GM12878 (cell line): Measurements from ENCODE around the gene FAM81A. TPM values are rescaled to one million over a fixed set of nuclear protein-coding genes. Genes with fewer than 3 reads are reported as not detected.
A peak's percentile ranks its signal among the peaks of the same experiment; 100 is the strongest.

Source experiments
- BRCA1 ChIP-seq: IDR thresholded peaks from 2 replicates; pipeline ENCODE4 v1.6.1; 2011; ENCODE audit warnings: low read depth, low read length, improper control_type of control experiment
- CHD2 ChIP-seq: IDR thresholded peaks from 2 replicates; pipeline ENCODE4 v1.6.1; 2011; ENCODE audit warnings: low read depth, low read length, improper control_type of control experiment, borderline replicate concordance
- EED ChIP-seq: sonication (generic); IDR thresholded peaks from 2 replicates; pipeline ENCODE4 v1.6.1; 2016; ENCODE audit warnings: antibody characterized with exemption, low read depth
- HDAC6 ChIP-seq: fragments of 200-600 bp; sonication (generic); IDR thresholded peaks from one replicate; pipeline ENCODE4 v1.8.0; 2017; ENCODE audit warnings: antibody characterized with exemption; ENCODE audit not compliant: unreplicated experiment
- JUNB ChIP-seq: IDR thresholded peaks from 2 replicates; pipeline ENCODE4 v1.6.1; 2016; ENCODE audit warnings: antibody characterized with exemption, mild to moderate bottlenecking
- LARP7 ChIP-seq: fragments of 450-650 bp; IDR thresholded peaks from 2 replicates; pipeline ENCODE4 v1.6.1; 2017; ENCODE audit warnings: mild to moderate bottlenecking
- NR2F1 ChIP-seq: fragments of 450-650 bp; conservative IDR thresholded peaks from 2 replicates; pipeline ENCODE4 v1.6.1; 2017; ENCODE audit warnings: mild to moderate bottlenecking
- POLR2AphosphoS5 ChIP-seq: IDR thresholded peaks from 2 replicates; pipeline ENCODE4 v1.6.1; 2011; ENCODE audit warnings: mild to moderate bottlenecking, low read length, inconsistent platforms
- SPI1 ChIP-seq: IDR thresholded peaks from 2 replicates; pipeline ENCODE4 v1.6.1; 2011; ENCODE audit warnings: low read depth, mild to moderate bottlenecking, low read length, moderate library complexity, borderline replicate concordance; ENCODE audit not compliant: insufficient read depth
- SREBF1 ChIP-seq: IDR thresholded peaks from 2 replicates; pipeline ENCODE4 v1.6.1; 2012; ENCODE audit warnings: mild to moderate bottlenecking, low read length
- STAT1 ChIP-seq: fragments of 450-650 bp; conservative IDR thresholded peaks from 2 replicates; pipeline ENCODE4 v1.6.1; 2014; ENCODE audit warnings: antibody characterized with exemption, mild to moderate bottlenecking
- STAT3 ChIP-seq: IDR thresholded peaks from 2 replicates; pipeline ENCODE4 v1.6.1; 2011; ENCODE audit warnings: low read depth, low read length, improper control_type of control experiment
- TARDBP ChIP-seq: IDR thresholded peaks from 2 replicates; pipeline ENCODE4 v1.6.1; 2016; ENCODE audit warnings: borderline replicate concordance
- YBX1 ChIP-seq: fragments of 450-650 bp; IDR thresholded peaks from 2 replicates; pipeline ENCODE4 v1.6.1; 2016; ENCODE audit warnings: antibody characterized with exemption
- polyA plus RNA-seq, 11 experiments: library from polyadenylated mRNA; depleted of rRNA in 4 of 11; unstranded in 6 of 11; stranded (reverse) in 5 of 11; fragments of >200 nt; fragmentation: Nextera tagmentation in 4 of 11; fragmentation: Illumina TruSeq in 1 of 11; extraction: Ambion mirVana in 4 of 11; extraction: Trizol in 1 of 11; gene quantifications; 1 replicate in 1 of 11; 2 replicates in 10 of 11; pipeline versions ENCODE4 v1.2.1 to v1.2.3, GENCODE V29; 2011 to 2016; ENCODE audit warnings: inconsistent platforms in 2 of 11, missing spikeins in 2 of 11, low read depth in 1 of 11
- total RNA-seq, 4 experiments: library from RNA; depleted of rRNA in 3 of 4; stranded (reverse); fragments of >200 nt in 3 of 4; fragmentation: Illumina TruSeq in 1 of 4; extraction: Trizol in 1 of 4; gene quantifications; 2 replicates each; pipeline versions ENCODE4 v1.2.1 to v1.2.3, GENCODE V29; 2013 to 2021
- TF ChIP-seq, protein P1 (sequence below): fragments of 150-350 bp; IDR thresholded peaks from 2 replicates; pipeline ENCODE4 v1.6.1; 2016; ENCODE audit warnings: low read depth, low read length
- TF ChIP-seq, protein P2 (sequence below): fragments of 450-650 bp; IDR thresholded peaks from 2 replicates; pipeline ENCODE4 v1.6.1; 2014; ENCODE audit warnings: mild to moderate bottlenecking
- TF ChIP-seq, protein P3 (sequence below): fragments of 450-650 bp; IDR thresholded peaks from 2 replicates; pipeline ENCODE4 v1.6.1; 2017; ENCODE audit warnings: mild to moderate bottlenecking, low read depth, inconsistent platforms; ENCODE audit not compliant: poor library complexity, severe bottlenecking
- TF ChIP-seq, protein P4 (sequence below): IDR thresholded peaks from 2 replicates; pipeline ENCODE4 v1.6.1; 2011; ENCODE audit warnings: borderline replicate concordance, low read depth, mild to moderate bottlenecking, moderate library complexity, low read length; ENCODE audit not compliant: insufficient read depth, poor library complexity, severe bottlenecking
- TF ChIP-seq, protein P5 (sequence below): fragments of 450-650 bp; formaldehyde crosslinking; IDR thresholded peaks from 2 replicates; pipeline ENCODE4 v1.4.0; 2022; ENCODE audit warnings: mild to moderate bottlenecking, moderate library complexity

The FAM81A gene
- total and polyA plus RNA-seq, 10 of the 15 experiments (the other 5 are each of a cell fraction or from before 2014, with no cell fraction given): 0.18 to 34.5 (median 16.2) TPM

DNA sequence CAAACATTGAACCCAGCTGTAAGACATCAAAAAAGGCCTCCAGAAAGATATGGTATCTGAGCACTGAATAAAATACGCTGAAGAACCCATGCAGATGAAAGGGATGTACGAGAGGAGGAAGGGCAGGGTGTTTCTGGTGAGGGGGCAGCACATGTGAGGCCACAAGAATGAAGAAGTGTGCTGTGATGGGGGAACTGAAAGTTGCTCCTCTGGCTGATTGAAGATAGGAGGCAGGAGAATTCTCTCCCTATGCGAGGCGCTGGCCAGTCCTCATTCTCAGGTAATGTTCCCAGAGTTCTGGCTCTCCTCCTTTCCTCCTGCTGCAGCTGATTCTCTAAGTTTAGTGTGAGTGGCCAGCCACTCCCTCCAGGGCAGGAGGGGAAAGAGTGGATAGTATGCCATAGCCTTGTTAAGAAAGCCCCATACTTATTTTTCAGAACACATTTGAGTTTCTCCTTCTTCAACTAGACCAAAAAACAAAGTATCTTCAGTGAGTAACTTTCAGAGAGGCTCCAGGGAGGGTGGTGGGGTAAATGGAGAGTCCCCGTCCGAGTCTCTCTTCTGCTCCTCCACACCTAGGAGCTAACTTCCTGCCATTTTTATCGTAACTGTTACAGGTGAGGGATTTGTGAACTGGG is 38.4 kb upstream of the FAM81A start (continued):
- TF ChIP-seq, protein P1, sequence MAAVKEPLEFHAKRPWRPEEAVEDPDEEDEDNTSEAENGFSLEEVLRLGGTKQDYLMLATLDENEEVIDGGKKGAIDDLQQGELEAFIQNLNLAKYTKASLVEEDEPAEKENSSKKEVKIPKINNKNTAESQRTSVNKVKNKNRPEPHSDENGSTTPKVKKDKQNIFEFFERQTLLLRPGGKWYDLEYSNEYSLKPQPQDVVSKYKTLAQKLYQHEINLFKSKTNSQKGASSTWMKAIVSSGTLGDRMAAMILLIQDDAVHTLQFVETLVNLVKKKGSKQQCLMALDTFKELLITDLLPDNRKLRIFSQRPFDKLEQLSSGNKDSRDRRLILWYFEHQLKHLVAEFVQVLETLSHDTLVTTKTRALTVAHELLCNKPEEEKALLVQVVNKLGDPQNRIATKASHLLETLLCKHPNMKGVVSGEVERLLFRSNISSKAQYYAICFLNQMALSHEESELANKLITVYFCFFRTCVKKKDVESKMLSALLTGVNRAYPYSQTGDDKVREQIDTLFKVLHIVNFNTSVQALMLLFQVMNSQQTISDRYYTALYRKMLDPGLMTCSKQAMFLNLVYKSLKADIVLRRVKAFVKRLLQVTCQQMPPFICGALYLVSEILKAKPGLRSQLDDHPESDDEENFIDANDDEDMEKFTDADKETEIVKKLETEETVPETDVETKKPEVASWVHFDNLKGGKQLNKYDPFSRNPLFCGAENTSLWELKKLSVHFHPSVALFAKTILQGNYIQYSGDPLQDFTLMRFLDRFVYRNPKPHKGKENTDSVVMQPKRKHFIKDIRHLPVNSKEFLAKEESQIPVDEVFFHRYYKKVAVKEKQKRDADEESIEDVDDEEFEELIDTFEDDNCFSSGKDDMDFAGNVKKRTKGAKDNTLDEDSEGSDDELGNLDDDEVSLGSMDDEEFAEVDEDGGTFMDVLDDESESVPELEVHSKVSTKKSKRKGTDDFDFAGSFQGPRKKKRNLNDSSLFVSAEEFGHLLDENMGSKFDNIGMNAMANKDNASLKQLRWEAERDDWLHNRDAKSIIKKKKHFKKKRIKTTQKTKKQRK: no peak
- TF ChIP-seq, protein P2, sequence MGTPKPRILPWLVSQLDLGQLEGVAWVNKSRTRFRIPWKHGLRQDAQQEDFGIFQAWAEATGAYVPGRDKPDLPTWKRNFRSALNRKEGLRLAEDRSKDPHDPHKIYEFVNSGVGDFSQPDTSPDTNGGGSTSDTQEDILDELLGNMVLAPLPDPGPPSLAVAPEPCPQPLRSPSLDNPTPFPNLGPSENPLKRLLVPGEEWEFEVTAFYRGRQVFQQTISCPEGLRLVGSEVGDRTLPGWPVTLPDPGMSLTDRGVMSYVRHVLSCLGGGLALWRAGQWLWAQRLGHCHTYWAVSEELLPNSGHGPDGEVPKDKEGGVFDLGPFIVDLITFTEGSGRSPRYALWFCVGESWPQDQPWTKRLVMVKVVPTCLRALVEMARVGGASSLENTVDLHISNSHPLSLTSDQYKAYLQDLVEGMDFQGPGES: no peak
- TF ChIP-seq CHD2 (peak; percentile 86), STAT3 (no peak), POLR2AphosphoS5 (no peak), SREBF1 (no peak), TARDBP (no peak), STAT1 (no peak), LARP7 (no peak), HDAC6 (no peak), NR2F1 (peak; percentile 52), BRCA1 (no peak), JUNB (no peak), YBX1 (no peak), EED (peak; percentile 97), SPI1 (peak; percentile 100)
- TF ChIP-seq, protein P3, sequence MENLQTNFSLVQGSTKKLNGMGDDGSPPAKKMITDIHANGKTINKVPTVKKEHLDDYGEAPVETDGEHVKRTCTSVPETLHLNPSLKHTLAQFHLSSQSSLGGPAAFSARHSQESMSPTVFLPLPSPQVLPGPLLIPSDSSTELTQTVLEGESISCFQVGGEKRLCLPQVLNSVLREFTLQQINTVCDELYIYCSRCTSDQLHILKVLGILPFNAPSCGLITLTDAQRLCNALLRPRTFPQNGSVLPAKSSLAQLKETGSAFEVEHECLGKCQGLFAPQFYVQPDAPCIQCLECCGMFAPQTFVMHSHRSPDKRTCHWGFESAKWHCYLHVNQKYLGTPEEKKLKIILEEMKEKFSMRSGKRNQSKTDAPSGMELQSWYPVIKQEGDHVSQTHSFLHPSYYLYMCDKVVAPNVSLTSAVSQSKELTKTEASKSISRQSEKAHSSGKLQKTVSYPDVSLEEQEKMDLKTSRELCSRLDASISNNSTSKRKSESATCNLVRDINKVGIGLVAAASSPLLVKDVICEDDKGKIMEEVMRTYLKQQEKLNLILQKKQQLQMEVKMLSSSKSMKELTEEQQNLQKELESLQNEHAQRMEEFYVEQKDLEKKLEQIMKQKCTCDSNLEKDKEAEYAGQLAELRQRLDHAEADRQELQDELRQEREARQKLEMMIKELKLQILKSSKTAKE: peak; percentile 49
- TF ChIP-seq, protein P4, sequence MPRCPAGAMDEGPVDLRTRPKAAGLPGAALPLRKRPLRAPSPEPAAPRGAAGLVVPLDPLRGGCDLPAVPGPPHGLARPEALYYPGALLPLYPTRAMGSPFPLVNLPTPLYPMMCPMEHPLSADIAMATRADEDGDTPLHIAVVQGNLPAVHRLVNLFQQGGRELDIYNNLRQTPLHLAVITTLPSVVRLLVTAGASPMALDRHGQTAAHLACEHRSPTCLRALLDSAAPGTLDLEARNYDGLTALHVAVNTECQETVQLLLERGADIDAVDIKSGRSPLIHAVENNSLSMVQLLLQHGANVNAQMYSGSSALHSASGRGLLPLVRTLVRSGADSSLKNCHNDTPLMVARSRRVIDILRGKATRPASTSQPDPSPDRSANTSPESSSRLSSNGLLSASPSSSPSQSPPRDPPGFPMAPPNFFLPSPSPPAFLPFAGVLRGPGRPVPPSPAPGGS: peak; percentile 78
- TF ChIP-seq, protein P5, sequence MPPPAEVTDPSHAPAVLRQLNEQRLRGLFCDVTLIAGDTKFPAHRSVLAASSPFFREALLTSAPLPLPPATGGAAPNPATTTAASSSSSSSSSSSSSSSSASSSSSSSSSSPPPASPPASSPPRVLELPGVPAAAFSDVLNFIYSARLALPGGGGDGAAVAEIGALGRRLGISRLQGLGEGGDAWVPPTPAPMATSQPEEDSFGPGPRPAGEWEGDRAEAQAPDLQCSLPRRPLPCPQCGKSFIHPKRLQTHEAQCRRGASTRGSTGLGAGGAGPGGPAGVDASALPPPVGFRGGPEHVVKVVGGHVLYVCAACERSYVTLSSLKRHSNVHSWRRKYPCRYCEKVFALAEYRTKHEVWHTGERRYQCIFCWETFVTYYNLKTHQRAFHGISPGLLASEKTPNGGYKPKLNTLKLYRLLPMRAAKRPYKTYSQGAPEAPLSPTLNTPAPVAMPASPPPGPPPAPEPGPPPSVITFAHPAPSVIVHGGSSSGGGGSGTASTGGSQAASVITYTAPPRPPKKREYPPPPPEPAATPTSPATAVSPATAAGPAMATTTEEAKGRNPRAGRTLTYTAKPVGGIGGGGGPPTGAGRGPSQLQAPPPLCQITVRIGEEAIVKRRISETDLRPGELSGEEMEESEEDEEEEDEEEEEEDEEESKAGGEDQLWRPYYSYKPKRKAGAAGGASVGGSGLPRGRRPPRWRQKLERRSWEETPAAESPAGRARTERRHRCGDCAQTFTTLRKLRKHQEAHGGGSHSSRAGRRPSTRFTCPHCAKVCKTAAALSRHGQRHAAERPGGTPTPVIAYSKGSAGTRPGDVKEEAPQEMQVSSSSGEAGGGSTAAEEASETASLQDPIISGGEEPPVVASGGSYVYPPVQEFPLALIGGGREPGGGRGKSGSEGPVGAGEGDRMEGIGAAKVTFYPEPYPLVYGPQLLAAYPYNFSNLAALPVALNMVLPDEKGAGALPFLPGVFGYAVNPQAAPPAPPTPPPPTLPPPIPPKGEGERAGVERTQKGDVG (CRISPR knock-in tag): no peak
